K562 treated with DMSO at 1 percent for 48 hours (cell line): ENCODE measurements around the gene IL18. TPM values are rescaled to one million over a fixed set of nuclear protein-coding genes. Genes with fewer than 3 reads are reported as not detected.

Source experiments
- total RNA-seq: library from RNA; unstranded; fragments of 300-600 nt; gene quantifications from 2 replicates; pipeline ENCODE4 v1.2.3, GENCODE V29; 2022; ENCODE audit warnings: low replicate concordance; ENCODE audit errors: extremely low read depth

The IL18 gene
- total RNA-seq, result not detected in 2 replicates

GRCh38 chr11:112163875-112164685 is at the start of gene IL18:
IL18 (minus strand) TSS chr11:112164094; CDS start chr11:112155053, 9,041 bp downstream.

DNA sequence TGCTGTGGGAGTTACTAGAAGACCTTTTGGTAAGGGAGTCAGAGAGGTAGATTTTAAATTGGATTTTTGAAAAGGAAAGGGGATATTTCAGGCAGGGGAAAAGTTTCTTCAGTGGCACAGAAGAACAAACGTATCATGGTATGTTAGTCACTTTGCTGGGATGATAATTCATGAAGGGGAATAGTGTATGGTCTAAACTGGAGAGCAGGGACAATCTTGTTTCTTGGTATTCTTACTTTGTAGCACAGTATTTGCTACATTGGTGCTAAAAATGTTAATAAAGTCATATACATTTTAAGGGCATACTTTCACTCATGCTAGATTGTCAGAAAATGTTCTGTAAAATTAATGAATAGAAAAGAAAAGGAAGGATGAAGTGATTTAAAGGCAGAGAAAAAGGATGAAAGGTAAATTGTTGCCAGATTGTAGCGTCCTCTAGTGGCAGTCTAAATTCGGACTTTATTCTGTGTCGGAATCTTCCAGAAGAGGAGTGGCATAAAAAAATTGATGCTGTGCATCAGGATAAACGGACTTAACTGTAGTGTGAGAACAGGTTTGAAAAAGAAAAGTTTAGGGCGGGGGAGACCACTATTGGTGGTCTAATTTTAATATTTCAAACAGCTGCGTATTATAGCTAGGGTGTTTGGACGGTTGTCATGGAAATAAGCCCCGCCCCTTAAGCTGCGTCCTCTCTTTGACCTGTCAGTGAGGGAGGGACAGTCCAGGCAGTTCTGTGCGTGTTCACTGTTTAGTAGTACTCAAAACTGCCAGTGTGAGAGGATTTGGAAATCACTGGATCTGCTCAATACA is 11.1 kb upstream of the IL18 start, which contains the start of gene BCO2:
BCO2 (plus strand) TSS at position 724 of the 810 bp plus-strand sequence. CDS start 90 bp downstream, outside the sequence.

DNA sequence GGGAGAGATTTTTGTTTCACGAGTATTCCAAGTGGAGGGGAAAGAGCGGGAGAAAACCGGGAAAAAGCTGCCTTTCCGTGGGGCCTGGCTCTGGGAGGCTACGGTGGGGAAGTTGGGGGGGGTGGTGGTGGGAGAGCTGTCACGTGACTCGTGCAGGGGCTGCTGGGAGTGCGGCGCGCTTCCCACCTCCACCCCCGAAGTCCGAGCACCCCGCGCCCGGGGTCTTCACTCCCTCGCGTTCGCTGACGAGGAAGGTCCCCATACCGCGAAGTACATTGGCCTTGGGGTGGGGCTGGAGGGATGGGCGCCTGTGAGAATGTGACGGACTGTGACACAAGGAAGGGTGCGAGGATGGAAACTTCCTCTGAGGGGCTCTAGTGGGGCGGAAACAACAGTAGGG is 3.3 kb upstream of the IL18 start, which contains the start of gene TEX12:
TEX12 (plus strand) TSS at position 228 of the 400 bp plus-strand sequence. CDS start 1,897 bp downstream, outside the sequence.

Other genes starting within 250 kb of the IL18 start
- gene C11orf52, start 245.2 kb downstream of the IL18 start, total RNA-seq, result not detected in 2 replicates
- gene DIXDC1, start 226.8 kb downstream of the IL18 start, total RNA-seq, result not detected in 2 replicates
- gene DLAT, start 138.7 kb downstream of the IL18 start, total RNA-seq, result not detected in 2 replicates
- not detected in 2 replicates for gene PIH1D2, start 90.1 kb downstream of the IL18 start, total RNA-seq
- not detected in 2 replicates for gene NKAPD1, start 89.8 kb downstream of the IL18 start, total RNA-seq
- gene TIMM8B, start 77.3 kb downstream of the IL18 start, total RNA-seq, result 763 TPM in 1 of 2 replicates, not detected in the other
- not detected in 2 replicates for gene SDHD, start 77.2 kb downstream of the IL18 start, total RNA-seq
- gene TEX12, start 3.3 kb upstream of the IL18 start, total RNA-seq, result not detected in 2 replicates
- not detected in 2 replicates for gene BCO2, start 11.4 kb upstream of the IL18 start, total RNA-seq
- not detected in 2 replicates for gene PTS, start 62.3 kb upstream of the IL18 start, total RNA-seq
- gene PLET1, start 96.8 kb upstream of the IL18 start, total RNA-seq, result not detected in 2 replicates